Progenitor cell of endocrine pancreas (in vitro differentiated cells): ENCODE results near the gene G3BP1. TPM values are rescaled to one million over a fixed set of nuclear protein-coding genes. Genes with fewer than 3 reads are reported as not detected.
"Not testable (repeated sequence)": the region's sequence is repeated elsewhere in the genome, so short reads cannot be mapped to it uniquely, and the experiment has no call there.

Source experiments
- DNase-seq: peaks from one replicate; pipeline ENCODE4 v3.0.0; 2021; ENCODE audit warnings: low spot score; ENCODE audit not compliant: unreplicated experiment
- H3K27ac Mint-ChIP-seq: 2 replicates; pipeline ENCODE4 v1.8.0; 2021; ENCODE audit warnings: mild to moderate bottlenecking, moderate library complexity, mixed read lengths
- H3K27me3 Mint-ChIP-seq: 2 replicates; pipeline ENCODE4 v1.8.0; 2021; ENCODE audit warnings: mixed read lengths
- H3K36me3 Mint-ChIP-seq: 2 replicates; pipeline ENCODE4 v1.8.0; 2022; ENCODE audit warnings: mixed read lengths; ENCODE audit not compliant: insufficient read depth
- H3K4me1 Mint-ChIP-seq: 2 replicates; pipeline ENCODE4 v1.8.0; 2021; ENCODE audit warnings: low read depth, mixed read lengths
- H3K4me3 Mint-ChIP-seq: 2 replicates; pipeline ENCODE4 v1.8.0; 2021; ENCODE audit warnings: low read depth, mild to moderate bottlenecking, moderate library complexity, mixed read lengths
- H3K9me3 Mint-ChIP-seq: 2 replicates; pipeline ENCODE4 v1.8.0; 2021; ENCODE audit warnings: low read depth, mixed read lengths
- total RNA-seq: library from RNA; stranded (reverse); gene quantifications from 2 replicates; pipeline ENCODE4 v1.2.1, GENCODE V29; 2021
- TF ChIP-seq, protein P1 (sequence below): fragments of 200-600 bp; sonication (generic); IDR thresholded peaks from one replicate; pipeline ENCODE4 v1.5.0; 2021; ENCODE audit warnings: antibody characterized with exemption, mild to moderate bottlenecking; ENCODE audit not compliant: unreplicated experiment

G3BP1 gene
- total RNA-seq, 1 donor from 2014 or later = 220 TPM

DNA sequence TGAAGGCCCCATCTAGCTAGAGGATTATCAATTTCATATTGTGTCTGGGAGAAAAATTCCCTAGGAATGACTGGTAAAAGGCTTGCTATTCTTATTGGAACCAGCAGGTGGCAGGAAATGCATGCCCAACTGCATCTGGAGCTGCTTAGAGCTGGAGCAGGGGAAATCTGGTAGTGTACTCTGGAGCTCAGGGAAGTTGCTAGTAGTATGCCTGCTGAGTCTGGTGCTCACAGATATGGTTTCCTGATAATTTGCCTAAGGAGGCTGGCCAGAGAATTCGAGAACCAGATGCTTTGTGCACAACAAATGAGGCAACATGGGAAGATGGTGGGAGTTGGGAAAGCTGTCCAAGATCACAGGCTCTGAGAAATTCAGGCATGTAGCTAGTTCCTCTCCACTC, 53.7 kb downstream of the G3BP1 start:
- TF ChIP-seq, protein P1, sequence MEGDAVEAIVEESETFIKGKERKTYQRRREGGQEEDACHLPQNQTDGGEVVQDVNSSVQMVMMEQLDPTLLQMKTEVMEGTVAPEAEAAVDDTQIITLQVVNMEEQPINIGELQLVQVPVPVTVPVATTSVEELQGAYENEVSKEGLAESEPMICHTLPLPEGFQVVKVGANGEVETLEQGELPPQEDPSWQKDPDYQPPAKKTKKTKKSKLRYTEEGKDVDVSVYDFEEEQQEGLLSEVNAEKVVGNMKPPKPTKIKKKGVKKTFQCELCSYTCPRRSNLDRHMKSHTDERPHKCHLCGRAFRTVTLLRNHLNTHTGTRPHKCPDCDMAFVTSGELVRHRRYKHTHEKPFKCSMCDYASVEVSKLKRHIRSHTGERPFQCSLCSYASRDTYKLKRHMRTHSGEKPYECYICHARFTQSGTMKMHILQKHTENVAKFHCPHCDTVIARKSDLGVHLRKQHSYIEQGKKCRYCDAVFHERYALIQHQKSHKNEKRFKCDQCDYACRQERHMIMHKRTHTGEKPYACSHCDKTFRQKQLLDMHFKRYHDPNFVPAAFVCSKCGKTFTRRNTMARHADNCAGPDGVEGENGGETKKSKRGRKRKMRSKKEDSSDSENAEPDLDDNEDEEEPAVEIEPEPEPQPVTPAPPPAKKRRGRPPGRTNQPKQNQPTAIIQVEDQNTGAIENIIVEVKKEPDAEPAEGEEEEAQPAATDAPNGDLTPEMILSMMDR = peak; percentile 88
- Mint-ChIP-seq H3K4me1 (peaks cover 5% of the 10 kb centered on the region), H3K27ac (no peak overlapping the region), H3K9me3 (peaks cover 3% of the 10 kb centered on the region), H3K36me3 (peaks cover 6% of the 10 kb centered on the region), H3K4me3 (no peak overlapping the region), H3K27me3 (no peaks in the 10 kb centered on the region)
- peak; percentile 56 for DNase-seq

DNA sequence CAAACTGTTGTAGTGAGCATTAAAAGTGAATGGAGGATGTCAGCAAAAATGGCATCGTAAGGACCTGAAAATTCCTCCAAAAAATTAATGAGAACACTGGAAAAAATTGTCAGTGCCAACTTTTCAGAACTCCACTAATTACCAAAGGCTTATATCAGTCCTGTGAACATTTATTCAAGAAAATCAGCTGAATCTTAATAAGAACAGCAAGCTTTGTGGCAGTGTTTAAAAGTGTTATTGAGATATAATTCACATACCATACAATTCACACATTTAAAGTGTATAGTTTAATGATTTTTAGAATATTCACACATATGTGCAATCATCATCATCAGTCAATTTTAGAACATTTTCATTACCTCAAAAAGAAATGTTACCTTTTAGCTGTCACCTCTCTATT, 57.6 kb downstream of the G3BP1 start:
- Mint-ChIP-seq H3K4me1 (no peaks in the 10 kb centered on the region), H3K27me3 (no peaks in the 10 kb centered on the region), H3K27ac (no peak overlapping the region), H3K4me3 (no peak overlapping the region), H3K36me3 (peaks cover 21% of the 10 kb centered on the region), H3K9me3 (peaks cover 27% of the 10 kb centered on the region)
- TF ChIP-seq, protein P1 = no peak
- no peak for DNase-seq

DNA sequence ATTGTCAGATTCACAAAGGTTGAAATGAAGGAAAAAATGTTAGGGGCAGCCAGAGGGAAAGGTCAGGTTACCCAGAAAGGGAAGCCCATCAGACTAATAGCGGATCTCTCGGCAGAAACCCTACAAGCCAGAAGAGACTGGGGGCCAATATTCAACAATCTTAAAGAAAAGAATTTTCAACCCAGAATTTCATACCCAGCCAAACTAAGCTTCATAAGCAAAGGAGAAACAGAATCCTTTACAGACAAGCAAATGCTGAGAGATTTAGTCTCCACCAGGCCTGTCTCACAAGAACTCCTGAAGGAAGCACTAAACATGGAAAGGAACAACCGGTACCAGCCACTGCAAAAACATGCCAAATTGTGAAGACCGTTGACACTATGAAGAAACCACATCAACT, 61.1 kb downstream of the G3BP1 start:
- Mint-ChIP-seq H3K9me3 (peaks cover 47% of the 10 kb centered on the region), H3K36me3 (peaks cover 26% of the 10 kb centered on the region)
- H3K4me1 Mint-ChIP-seq, DNase-seq, H3K27me3 Mint-ChIP-seq, H3K4me3 Mint-ChIP-seq, H3K27ac Mint-ChIP-seq: not testable (repeated sequence)

DNA sequence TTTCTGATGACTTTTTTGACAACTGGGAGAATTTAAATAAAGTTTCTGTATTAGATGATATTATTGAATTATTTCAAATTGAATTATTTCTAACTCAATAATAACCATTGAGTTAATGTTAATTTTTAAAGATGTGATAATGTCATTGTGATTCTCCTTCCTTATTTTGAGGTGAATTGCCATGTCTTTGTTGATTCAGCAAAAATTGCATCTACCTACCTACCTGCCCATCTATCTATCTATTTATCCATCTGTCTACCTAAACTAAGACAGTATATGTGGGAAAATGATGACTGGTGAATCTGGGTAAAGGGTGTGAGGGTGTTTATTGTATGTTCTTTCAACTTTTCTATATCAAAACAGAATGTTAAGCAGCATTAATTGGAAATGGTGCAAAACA, 75.0 kb downstream of the G3BP1 start:
- Mint-ChIP-seq H3K9me3 (no peaks in the 10 kb centered on the region), H3K36me3 (no peaks in the 10 kb centered on the region), H3K4me3 (no peak overlapping the region), H3K27ac (no peak overlapping the region), H3K27me3 (no peaks in the 10 kb centered on the region), H3K4me1 (no peaks in the 10 kb centered on the region)
- TF ChIP-seq, protein P1 = no peak
- no peak for DNase-seq

DNA sequence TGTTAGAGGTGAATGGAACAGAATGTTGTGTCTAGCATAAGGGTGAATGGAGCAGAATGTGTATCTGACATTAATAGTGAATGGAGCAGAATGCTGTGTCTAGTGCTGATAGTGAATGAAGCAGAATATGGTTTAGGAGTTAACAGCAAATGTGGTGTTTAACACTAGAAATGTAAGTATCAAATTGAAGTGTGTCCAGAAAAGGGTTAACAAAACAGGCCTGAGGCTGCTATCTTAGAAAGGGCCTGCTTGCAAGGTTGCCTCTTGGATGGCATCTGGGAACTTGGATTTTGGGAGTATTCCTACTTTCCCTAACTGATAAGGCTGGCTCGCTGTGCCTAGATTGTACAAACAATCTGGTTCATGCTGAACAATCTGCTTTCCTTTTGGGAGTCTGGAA, 76.1 kb downstream of the G3BP1 start:
- Mint-ChIP-seq H3K36me3 (no peaks in the 10 kb centered on the region), H3K27me3 (no peaks in the 10 kb centered on the region), H3K27ac (no peak overlapping the region), H3K4me1 (no peaks in the 10 kb centered on the region), H3K4me3 (no peak overlapping the region), H3K9me3 (no peaks in the 10 kb centered on the region)
- TF ChIP-seq, protein P1 = no peak
- no peak for DNase-seq

DNA sequence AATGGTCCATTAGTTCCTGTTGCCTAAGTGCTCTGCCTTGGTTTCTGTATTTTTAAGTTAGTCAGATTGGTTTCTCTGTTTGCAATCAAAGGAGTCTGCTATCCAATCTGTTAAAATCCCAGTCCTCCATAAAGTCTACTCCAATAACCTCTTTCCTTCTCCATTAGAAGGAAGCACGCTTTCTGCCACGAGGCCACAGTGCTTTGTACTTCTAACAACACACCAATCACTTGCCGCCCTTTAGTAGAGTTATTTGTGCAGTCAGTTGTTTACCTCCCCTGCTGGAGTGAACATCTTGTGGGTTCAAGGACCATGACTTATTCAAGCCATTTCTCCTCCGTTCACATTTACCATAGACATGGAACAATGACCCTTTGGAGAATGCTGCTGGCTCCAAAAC, 83.9 kb downstream of the G3BP1 start:
- TF ChIP-seq, protein P1 = no peak
- Mint-ChIP-seq H3K27me3 (no peaks in the 10 kb centered on the region), H3K4me1 (no peaks in the 10 kb centered on the region), H3K27ac (no peak overlapping the region), H3K9me3 (no peaks in the 10 kb centered on the region), H3K36me3 (no peaks in the 10 kb centered on the region), H3K4me3 (no peak overlapping the region)
- DNase-seq = no peak
